HT-29 (cell line): Measurements from ENCODE around the gene ARHGAP31. TPM values are rescaled to one million over a fixed set of nuclear protein-coding genes. Genes with fewer than 3 reads are reported as not detected.

Source experiments
- DNase-seq: peaks from one replicate; pipeline ENCODE4 v3.0.0-alpha.2; 2015; ENCODE audit warnings: low spot score
- total RNA-seq: library from RNA; depleted of rRNA; stranded (reverse); fragments of >200 nt; shearing (Covaris generic); gene quantifications from 2 replicates; pipeline ENCODE4 v1.2.3, GENCODE V29; 2014

The ARHGAP31 gene
- total RNA-seq, 1 experiment from 2014 or later: 0.03 TPM

GRCh38 chr3:119378259-119378803 is 84.1 kb downstream of the ARHGAP31 start:
- no peak for DNase-seq

- DNase-seq: peak; percentile 55
Measured at GRCh38 chr3:119380697-119381096, 86.5 kb downstream of the ARHGAP31 start.

DNA sequence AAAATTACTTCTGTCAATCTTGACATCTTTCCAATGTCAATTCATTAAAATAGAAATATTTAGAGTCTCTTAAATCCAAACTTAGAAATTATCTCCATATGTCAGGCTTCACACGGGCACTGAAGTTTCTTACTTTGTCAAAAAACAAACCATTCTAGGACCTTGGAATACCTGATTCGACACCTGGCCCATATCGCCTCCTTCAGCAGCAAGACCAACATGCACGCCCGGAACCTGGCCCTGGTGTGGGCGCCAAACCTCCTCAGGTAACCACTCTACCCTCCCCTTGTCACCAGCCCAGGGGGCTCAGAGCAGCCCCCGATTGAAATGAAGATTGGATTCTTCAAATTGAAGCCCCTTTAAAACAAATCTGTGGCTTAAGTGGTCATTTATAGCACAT is 88.0 kb downstream of the ARHGAP31 start:
- no peak for DNase-seq

DNA sequence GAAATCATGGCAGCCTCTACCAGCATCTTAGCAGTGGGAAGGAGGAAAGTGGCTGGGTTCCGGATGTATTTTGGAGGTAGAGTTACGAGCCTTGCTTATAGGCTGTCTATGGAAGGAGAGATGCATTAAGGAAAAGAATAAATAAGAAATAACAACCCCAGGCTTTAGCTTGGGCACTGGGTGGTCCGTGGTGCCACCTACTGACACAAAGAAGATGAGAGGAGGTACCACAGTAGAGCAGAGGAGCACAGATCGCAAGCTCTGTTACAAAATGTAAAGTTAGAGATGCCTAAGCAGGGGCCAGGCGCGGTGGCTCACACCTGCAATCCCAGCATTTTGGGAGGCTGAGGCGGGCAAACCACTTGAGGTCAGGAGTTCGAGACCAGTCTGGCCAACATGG is 94.4 kb downstream of the ARHGAP31 start:
- DNase-seq: no peak

DNA sequence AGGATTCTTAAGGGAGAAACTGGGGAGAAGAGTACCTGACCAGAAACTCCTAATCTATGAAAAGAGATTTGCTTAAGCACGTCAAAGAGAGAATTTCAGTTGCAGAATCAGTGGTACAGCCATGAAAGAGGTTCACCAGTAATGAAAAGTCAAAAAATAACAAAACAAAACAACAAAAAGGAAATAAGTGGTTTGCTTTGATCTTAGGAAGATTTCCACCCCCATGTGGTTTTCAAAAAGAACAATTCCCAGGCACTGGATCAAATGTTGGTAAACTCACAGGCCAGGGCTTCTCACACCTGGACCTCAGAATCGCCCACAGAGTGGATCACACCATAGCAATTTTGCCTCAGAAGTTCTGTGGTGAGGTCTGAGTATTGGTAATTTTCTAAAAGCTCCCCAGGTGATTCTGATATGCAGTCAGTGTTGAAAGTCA is 101.8 kb downstream of the ARHGAP31 start:
- no peak for DNase-seq

DNA sequence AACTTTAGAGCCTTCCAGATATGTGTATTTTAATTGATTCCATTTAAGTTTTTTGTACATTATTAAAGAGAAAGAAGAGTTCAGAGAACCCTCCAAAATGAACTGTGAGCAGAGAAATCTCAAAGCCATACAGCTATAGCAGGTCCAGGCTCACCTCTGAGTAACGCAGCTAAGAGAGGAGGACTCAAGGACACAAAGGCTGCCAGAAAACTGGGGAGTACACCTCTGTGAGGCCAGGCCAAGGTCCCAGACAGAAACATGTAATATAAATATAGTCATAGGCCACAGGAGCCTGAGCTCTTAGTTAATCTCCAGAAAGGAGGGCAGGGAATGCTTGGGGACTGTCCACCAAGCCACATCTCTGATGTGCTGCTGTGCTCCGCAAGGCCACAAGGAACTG is 102.7 kb downstream of the ARHGAP31 start:
- DNase-seq: no peak

GRCh38 chr3:119400466-119400865 is 106.3 kb downstream of the ARHGAP31 start:
- DNase-seq: no peak

DNA sequence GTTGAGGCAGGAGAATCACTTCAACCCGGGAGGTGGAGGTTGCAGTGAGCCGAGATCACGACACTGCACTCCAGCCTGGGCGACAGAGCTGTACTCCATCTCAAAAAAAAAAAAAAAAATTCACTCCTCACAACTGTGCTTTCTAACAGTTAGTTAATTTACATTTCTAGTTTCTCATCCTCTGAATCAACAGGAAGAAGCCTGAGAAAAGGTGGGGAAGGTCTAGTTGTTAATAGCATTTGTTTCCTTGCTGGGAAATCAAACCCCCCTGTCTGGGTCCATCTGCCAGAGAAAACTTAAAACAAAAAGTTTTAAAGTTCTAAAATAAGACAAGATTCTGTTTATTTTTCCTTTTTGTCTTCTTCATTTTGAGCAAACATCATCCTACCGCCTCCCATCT is 106.9 kb downstream of the ARHGAP31 start:
- DNase-seq: no peak

GRCh38 chr3:119401503-119402440 is 107.6 kb downstream of the ARHGAP31 start:
- no peak for DNase-seq

GRCh38 chr3:119402791-119403190 is 108.6 kb downstream of the ARHGAP31 start:
- no peak for DNase-seq

- no peak for DNase-seq
Measured at GRCh38 chr3:119403201-119403600, 109.0 kb downstream of the ARHGAP31 start.

DNA sequence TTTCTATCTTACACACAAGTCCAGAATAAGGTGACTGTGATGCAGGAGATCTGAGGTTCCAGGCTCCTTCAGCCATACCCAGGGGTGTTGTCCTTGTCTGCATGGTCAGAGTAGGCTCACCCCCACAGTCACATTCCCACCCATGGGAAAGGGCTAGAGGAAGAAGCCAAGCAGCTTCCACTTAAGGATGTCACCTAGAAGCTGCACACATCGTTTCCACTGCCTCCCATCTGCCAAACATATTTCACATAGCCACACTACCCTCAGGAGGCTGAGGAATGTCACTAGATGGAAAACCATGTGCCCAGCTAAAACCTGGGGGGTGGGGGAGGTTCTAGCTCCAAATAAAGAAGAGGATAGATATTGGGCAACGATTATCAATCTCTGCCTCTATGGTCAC is 111.1 kb downstream of the ARHGAP31 start:
- no peak for DNase-seq

DNA sequence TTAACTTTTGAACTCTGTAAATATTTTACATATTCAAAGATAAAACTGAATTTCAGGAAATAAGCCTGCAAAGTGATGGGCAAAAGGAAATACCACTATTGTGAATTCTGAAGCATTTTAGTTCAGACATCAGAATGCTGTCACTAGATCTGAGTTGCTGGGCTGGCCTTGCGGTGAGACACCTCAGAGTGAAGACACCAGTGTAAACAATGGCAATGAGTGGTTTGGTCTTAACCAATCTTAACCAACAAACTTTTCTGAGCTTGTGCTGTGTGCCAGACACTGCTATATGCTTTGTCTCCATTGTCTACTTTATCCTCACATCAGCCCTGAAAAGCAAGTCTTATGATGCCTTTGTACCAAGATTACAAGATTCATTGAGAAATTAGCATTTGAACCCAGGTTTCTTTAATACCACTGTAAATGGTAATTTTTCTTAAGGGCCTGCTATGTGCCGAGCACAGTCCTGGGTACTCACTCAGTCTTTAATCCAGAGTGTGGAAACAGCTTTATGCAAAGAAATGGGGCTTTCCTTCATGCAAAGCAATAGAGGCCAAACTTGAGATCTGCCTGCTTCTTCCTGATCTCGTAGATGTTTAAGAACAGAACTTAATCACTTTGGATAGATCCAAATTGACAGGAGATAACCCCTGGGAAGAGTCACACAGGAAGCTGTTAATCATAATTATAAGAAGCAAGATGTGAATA is 114.2 kb downstream of the ARHGAP31 start:
- no peak for DNase-seq

- DNase-seq: no peak
Measured at GRCh38 chr3:119409844-119410243, 115.7 kb downstream of the ARHGAP31 start.

DNA sequence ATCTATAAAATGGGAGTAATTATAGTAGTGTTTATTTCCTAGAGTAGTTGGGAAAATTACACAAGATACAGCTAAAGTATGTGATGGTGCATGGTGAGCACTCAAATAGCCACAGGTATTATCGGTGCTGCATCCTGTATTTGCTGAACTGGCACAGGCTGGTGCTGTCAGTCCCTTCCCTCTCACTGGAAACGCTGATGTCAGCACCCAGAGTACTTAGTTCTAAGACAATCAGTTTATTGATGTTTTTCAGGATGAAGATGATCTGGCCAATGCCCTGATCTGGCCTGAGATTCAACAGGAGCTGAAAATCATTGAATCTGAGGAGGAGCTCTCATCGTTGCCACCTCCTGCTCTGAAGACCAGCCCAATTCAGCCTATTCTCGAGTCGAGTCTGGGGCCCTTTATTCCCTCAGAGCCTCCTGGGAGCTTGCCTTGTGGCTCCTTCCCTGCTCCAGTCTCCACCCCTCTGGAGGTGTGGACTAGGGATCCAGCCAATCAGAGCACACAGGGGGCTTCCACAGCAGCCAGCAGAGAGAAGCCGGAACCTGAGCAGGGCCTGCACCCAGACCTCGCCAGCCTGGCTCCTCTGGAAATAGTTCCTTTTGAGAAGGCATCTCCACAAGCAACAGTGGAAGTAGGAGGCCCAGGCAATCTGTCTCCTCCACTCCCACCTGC is 119.6 kb downstream of the ARHGAP31 start:
- no peak for DNase-seq

DNA sequence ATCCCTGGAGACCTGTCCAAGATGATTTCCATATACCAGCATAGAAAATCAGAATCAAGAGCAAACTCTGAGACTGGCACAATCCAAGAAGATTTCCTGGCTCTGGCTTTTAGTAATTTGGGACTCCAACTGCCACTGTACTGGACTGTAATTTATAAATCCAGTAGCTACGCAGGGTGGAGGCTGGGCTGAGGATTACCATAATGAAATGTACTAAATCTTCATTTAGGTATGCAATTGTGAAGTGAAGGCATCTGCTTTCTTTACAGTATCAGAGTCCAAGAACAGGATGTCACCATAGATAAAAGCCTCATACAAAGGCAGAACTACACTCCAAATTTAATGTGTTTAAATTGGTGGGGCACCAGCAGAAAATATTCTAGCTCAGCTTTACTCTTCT is 122.7 kb downstream of the ARHGAP31 start:
- DNase-seq: no peak

DNA sequence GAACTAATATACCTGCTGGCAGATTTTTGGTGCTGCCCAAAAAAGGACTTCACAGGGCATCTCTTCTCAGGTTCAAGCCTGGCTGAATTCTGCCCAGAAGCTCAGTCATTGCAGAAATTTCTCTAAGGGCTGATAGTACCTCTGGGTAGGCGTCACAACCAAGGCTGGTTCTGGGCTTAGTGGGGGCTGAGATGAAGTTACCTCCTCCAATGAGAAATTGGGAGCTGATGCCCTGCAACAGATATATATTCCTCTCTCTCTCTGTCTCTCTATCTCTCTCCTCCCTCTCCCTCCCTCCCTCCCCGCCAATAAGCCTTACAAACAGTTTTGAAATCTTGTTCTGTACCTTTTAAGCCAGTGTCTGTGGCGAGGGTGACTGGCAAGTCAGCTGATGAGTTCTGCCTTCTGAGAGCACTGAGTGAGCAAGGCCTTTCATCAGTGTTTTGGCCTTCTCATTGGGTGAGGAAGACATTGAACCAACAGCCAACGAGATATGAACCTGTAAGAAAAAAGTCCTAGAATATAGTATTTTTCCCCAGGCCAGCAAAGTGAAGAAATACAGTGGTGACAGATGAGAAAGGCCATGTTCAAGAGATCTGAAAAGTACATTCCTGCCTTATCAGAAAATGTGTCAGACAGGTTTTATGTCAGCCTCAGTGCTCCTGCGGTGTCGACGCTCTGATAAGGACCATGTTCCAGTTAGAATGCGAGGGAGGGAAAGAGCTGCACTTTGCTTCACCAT is 123.8 kb downstream of the ARHGAP31 start:
- DNase-seq: no peak

- no peak for DNase-seq
Measured at GRCh38 chr3:119418641-119419040, 124.5 kb downstream of the ARHGAP31 start.

GRCh38 chr3:119420196-119420595 is 126.0 kb downstream of the ARHGAP31 start:
- DNase-seq: no peak

GRCh38 chr3:119427669-119428068 is 133.5 kb downstream of the ARHGAP31 start:
- no peak for DNase-seq

DNA sequence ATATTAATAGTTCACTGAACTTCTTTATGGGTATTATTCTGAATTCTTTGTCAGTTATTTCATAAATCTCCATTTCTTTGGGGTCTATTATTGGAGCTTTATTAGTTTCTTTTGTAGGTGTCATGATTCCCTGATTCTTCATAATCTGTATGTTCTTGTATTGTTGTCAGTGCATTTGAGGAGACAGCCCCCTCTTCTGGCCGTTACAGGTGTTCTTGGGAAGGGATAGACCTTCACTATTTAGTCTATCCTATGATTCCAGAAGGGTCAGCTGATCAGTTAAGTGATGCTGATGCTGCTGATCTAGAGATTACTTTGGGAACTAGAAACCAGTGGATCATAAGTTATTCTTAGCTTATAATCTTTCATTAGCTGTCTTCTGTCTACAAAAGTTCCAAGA is 134.4 kb downstream of the ARHGAP31 start:
- no peak for DNase-seq
